Stimulated activated CD4-positive, alpha-beta T cell treated with anti-CD3 and anti-CD28 coated beads, Interleukin-12 subunit alpha, Interleukin-12 subunit beta, amount 100 ng/mL, for 24 hours (primary cell): Measurements from ENCODE around the gene ANXA5.
"Not testable (repeated sequence)": the region's sequence is repeated elsewhere in the genome, so short reads cannot be mapped to it uniquely, and the experiment has no call there.

ENCODE experiments used
- DNase-seq, 2 experiments: peaks; one replicate each; pipeline ENCODE4 v3.0.0-alpha.2; 2020; ENCODE audit warnings: low read depth in 2 of 2

ANXA5 gene

DNA sequence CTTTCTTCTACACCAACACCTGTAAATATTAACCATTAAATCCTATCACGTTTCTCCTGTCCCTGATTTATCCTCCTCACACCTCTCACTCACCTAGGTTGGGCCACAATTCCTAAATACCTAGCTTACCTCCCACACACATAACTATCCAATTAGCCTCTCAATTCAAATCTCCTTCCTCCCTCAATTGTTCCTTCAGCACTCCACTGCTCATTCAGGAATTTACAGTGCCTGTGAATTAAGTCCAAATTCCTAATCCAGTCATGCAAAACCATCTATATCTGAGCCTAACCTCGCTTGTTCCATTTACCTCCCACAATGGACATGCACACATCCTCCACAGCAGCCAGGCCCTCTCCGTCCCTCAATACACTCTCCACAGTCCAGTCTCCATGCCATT, 17.5 kb downstream of the ANXA5 start:
- no peak for DNase-seq

DNA sequence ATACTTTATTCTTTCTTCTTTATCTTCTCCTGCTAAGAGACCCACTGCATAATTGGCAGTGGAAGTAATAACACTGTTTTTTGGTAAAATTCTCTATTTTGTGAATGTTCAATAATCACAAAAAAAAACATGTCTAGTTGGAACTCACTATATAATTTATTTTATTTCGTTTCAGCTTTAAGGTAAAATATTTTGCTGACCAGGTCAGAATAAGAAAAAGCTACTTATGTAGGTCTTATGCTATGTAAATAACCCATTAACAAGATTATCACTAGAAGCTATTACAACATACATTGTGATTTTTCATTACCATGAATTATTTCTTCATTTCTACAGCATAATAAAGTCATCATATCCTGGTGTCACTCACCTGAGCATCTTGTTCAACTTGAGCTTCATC, 19.3 kb downstream of the ANXA5 start:
- no peak for DNase-seq

DNA sequence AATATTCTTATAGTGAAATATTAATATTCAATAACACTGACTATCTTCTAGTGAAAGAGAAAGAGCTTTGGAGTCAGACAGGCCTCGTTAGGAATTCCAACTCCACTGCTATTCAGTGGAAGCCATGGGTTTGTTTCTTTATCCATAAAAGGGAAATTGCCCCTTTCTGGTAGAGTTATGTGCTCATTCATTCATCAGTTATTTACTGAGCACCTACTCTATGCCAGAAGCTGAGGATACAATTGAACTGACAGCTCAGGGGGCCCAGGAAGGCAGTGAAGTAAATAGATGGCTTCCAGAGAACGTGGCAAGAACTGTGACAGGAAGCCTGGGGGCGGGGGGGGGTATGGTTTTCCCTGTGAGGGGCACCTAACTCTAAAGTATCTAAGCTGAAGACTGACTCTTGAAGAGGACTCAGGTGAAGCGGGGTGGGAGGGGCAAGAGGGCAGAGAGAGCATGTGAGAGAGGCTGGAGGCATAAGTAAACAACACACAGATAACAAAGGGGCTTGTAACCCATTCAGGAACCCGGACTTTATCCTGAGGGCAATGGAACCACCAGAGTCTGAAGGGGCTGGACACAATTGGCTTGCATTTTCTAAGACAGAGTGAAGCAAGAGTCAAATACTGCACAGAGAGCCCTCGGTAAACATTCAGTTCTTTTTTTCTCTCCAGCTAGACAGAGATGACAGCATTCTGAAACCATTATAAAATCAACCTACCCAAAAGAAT, 20.3 kb downstream of the ANXA5 start:
- DNase-seq, result no peak

DNA sequence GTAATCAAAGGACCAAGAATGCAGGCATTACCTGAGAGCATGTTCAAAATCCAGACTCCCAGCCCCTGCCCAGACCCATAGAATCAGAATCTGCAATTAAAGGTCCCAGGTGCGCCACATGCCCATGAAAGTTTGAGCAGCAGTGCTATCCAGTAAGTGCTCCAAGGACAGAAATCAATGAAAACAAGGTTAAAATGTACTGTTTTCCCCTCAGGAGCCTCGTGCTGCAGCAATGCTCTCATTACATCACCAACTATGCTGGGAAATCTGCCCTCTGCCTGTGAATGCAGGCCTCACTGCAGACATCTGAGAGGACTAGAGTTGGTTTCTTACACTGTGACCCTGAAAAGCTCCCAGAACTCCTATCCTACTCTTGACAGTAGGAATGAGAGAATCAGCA, 21.1 kb downstream of the ANXA5 start:
- no peak for DNase-seq

DNA sequence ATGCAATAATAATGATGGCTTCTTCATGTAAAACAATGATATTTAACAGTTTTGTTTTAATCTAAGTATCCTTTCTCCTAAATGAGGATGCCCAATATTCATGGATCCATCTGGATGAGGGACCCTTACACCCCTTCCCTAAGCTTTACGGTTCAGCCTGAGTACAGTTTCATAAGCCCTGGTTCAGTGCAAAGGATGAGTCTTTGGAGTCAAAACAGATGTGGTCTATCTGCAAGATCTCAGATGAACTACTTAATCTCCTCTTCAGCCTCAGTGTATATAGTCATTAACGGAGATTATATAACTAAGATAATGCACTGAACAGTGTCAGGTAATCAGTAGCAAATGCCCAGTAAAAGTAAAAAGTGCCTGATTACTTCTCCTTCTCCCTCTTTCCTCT, 22.1 kb downstream of the ANXA5 start:
- no peak for DNase-seq

DNA sequence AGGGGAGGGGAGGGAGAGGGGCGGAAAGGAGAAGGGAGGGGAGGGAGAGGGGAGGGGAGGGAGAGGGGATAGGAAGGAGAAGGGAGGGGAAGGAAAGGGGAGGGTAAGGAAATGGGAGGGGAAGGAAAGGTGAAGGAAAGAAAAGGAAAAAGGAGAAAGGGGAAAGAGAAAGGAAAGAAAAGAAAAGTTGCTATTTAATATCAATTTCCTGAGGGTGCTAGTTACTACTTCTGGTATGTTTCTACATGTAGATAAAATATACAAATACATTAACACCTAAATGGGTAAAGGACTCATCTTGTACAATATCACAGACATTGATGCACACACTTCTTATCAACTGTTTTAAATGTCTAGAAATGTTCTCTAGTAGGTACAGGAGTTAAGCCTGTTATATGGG, 22.6 kb downstream of the ANXA5 start:
- no peak for DNase-seq

DNA sequence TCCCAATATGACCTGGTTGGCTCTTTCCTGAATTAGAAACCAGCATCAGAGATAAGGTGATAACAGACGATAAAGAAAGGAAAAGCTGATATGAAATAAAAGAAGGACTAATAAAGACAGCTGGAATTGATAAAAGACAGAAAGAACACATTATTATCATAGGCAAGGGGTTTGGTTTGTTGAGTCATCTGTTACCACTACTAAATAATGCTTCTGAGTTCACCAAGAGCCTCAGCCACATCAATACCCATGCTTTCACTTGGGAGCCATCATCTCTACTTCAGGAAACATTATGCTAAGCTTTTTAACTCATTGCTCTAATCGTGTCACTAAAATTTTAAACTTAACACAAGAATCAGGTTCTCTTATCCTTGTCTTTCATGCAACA, 27.6 kb downstream of the ANXA5 start:
- DNase-seq, result no peak

DNA sequence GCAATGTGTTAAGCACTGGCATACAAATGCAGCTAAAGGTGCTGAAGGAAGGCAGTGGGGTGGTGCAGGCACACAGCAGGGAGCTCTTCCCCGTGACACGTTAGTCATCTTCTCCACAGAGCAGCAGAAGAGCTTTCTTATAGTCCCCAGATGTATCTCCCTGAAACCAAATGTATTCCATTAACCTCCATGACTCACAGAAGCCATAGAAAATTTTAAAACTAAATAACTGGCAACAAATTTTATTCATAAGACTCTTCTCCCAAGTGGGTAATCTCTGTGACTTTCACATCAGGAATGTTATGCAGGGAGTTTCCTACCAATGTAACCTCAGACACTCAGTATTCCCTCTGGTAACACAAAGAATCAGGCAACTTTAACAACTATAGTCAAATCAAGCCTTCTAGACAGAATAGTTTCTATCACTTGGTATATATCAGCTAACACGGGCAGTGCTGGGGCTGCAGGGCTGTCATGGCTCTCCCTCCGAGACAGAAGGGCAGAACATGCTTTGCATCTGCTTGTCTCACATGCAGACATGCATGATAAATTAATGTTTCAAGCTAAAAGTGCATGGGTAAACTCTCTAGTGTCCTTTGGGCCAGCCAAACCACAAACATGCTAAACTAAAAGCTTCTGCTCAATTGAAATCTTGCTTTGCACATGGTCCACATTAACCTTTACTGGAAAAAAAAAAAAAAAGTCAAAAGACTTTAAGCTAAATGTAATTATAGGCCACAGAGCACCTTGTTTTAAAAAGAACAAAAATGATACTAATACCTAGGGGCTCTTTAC, 28.2 kb downstream of the ANXA5 start:
- DNase-seq, result no peak

DNA sequence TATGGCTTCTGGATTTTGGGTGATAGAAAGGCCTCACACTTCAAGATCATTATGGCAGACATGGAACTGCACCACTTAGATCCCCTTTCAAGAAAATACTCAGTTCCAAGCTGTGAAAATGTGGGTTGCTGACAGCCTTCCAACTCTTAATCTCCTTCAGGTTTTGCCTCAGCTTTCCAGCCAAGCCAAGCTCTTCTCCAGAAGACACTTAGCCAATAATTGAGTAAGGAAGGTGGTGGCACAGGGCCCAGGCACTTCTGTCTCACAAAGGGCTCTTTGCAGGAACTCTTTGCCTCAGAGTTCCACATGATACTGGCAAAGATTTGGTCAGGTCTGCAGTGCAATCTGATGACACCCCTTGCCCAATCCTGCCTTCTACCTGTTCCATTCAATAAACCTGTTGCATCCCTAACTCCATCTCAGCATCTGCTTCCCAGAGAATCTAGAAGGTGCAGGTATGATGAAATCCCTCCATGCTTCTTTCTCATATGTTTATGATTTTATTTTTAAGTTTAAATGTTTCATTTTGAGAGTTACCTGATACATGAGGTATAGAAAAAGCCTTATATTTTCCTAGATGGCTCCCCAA, 30.6 kb downstream of the ANXA5 start:
- DNase-seq, result no peak

DNA sequence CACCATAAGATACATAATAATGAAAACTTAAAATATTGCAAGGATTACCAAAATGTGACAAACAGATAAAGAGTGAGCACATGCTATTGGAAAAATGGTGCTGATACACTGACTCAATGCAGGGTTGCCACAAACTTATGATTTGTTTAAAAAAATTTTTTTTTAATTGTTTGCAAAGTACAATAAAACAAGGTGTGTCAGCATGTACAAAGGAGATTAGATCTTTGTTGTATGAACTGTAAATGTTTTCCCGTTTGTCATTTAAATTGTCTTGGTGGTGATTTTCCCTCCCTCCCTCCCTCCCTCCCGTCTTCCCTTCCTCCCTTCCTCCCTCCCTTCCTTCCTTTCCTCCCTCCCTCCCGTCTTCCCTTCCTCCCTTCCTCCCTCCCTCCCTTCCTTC, 31.4 kb downstream of the ANXA5 start:
- DNase-seq, result no peak

DNA sequence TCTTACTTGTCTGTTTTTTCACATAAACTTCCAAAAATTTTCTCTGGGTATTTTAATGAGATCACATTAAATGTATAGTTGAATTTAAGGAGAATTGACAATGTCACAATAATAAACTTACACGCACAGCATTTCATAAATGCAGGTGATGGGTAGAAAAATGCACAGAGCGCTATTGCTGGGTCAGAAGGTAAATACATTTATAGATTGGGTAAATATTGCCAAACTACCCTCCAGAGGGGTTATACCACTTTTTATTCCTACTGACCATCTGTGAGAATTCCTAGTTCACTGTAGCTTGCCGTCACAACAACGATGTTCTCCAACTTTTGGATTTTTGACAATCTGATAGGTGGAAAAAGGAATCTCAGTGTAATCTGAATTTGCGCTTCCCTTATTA, 34.6 kb downstream of the ANXA5 start:
- DNase-seq, result no peak

DNA sequence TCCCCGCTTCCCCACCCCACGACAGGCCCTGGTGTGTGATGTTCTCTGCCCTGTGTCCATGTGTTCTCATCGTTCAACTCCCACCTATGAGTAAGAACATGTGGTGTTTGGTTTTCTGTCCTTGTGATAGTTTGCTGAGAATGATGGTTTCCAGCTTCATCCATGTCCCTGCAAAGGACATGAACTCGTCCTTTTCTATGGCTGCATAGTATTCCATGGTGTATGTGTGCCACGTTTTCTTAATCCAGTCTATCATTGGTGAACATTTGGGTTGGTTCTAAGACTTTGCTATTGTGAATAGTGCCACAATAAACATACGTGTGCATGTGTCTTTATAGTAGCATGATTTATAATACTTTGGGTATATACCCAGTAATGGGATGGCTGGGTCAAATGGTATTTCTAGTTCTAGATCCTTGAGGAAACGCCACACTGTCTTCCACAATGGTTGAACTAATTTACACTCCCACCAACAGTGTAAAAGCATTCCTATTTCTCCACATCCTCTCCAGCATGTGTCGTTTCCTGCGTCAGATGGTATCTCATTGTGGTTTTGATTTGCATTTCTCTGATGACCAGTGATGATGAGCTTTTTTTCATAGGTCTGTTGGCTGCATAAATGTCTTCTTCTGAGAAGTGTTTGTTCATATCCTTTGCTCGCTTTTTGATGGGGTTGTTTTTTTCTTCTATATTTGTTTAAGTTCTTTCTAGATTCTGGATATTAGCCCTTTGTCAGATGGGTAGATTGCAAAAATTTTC, 36.4 kb downstream of the ANXA5 start:
- not testable (repeated sequence) for DNase-seq

DNA sequence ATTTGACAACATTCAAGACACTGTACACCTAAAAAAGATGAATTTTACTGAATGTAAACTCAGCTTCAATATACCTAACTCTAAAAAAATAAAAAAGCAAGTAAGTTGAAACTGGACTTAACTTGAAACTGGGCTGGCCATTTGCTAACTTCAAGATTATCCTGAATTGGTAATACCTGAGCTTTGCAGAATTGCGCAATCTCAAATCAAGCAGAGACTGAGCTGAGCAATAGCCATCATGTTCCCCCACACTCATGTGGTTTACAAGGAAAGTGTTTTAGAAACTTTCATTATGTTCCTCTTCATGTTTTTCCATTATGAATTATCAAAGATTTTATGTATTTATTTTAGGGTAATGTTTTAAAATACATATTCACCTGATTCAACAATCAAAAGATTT, 38.7 kb downstream of the ANXA5 start:
- DNase-seq, result no peak

DNA sequence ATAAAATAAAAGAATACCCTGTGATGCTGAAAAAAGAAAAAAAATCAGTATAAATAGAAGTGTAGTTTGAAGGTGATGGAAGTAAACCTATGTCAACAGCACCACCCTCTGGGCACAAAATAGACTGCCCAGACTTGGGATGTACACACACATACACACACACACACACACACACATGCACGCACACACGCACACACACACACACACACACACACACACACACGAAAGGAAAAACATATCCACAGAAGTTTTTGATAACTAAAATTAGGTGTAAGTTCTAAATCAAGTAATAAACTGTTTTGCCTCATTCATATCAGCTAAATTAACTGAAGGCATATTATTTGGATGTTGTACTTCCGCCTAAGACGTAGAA, 40.5 kb downstream of the ANXA5 start:
- peak in 1 of 2 experiments; percentile 8 for DNase-seq

DNA sequence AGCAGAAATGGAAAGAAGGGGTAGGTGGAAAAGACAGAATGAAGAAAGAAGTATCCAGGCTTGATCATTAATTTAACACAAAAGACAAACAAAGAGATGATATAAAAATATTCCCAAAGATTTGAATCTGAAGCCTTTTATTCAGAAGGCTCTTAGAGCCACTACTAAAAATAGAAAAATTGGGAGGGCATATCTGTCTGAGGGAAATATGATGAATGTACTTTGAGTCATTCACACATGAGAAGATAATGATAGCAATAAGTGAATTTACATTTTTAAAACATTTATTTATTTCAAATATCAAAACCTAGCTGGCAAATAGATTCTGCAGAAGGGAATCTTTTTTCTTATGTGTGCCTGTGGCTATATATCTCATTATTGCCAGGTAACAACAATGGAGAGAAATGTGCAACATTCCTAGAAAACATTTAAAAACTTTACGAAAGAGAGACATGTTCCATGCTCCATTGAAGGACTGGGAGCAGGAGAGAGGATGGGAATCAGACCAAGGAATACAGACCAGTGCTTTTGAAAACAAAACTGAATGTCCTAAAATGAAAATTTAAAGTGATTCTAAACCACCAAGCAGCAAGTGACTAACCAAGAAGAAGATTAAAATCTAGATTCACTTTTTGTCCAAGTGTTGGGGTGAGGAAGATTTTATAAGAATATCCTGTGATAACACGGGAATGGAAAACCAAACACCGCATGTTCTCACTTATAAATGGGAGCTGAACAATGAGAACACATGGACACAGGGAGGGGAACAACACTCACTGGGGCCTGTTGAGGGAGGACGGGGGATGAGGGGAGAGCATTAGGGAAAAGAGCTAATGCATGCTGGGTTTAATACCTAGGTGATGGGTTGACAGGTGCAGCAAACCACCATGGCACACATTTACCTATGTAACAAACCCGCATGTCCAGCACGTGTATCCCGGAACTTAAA, 41.2 kb downstream of the ANXA5 start:
- DNase-seq, result no peak

DNA sequence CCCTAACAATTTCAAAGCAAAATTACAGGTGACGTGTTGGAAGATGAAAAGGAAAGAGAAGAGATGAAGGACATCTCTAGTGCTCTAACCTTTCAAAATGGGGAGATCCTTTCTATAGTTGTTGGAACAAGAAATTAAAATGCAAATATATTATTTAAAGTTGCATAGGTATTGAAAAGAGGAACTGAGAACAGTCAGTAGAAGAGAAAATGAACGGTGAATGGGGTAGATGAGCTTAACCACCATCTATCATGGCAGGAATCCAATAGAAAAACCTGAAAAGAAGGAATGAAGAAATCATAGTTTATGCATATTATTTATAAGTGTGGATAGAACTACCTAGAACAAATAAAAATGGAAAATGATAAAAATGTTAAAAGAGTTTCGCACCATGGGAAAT, 42.0 kb downstream of the ANXA5 start:
- DNase-seq, result no peak

DNA sequence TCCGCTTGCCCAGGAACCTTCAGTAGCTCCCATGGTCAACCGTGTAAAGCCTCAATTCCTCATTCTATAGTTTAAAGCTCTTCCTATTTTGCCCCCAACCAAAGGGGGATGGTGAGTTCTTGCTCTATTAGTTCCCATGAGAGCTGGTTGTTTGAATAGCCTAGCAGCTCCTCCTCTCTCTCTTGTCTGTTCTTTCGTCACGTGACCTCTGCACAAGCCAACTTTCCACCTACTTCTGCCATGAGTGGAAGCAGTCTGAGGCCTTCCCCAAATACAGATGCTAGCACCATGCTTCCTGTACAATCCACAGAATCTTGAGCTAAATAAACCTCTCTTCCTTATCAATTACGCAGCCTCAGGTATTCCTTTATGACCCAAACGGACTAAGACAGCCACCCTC, 42.8 kb downstream of the ANXA5 start:
- no peak for DNase-seq

DNA sequence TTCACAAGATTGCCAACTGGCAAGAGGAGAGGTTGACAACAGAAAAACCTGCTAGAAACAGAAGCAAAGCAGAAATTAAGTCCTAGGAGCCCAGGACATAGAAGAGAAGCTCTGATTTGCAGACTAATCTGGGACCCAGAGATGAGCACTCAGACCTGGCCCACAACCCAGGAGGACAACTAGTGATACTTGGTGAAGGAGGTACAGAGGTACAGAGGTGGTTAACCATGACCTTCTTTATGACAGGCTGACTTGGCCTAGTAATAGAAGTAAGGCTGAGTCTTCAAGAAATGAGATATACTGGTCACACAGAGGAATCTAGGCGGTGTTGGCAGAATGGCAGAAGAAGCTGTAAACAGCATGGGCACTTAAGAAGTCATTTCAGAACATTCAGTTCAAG, 43.6 kb downstream of the ANXA5 start:
- DNase-seq, result no peak

DNA sequence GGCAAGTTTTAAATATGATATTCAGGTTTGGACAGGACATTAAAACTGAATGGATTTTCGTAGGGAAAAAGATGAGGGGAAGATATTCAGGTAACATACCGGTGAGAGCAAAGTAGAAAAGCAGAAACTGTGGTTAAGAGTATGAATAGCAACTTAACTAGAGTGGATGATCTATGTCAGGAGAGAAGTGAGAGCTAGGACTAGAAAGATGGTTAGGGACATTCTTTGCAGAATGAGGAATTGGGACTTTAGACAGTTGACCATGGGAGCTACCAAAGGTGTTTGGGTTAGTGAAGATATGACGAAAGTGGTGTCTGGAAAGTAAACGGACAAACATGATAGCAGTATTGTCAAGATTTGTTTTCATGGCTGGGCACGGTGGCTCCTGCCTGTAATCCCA, 45.2 kb downstream of the ANXA5 start:
- no peak for DNase-seq

DNA sequence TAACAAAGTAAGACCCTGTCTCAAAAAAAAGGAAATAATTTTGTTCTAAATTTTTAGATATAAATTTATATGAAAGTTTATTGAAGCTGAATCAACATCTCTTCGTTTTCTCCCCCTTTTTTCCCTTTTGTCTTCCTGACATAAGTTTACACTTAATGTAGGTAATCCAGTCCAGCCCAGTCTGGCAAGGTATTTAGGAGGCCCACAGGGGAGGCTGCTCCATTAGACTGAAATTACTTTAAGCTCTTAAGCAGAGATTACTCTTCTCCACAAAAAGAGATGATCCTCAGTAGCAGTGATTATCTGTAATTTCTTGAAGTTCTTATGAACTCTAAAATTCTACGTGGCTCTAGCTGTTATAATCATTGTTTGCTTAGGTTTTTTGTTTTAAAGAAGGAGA, 46.0 kb downstream of the ANXA5 start:
- no peak for DNase-seq

DNA sequence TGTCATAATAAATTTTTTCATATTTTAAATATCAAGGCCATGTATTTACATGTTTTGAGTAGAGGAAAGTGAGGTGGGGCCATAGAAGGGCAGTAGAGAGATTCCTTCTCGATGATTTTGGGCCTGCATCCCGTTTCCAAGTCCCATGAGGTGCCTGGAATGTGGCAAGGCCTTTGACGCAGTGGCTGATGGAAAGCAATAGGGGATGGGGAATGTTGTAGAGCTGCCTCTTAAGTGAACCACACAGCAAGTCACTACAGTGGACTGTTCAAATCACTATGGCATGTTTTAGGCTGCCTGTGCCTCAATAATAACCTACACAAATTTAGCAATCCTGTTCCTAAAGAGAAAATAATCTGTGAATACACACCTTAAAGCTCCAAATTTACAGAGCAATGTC, 48.3 kb downstream of the ANXA5 start:
- no peak for DNase-seq
